SH-SY5Y (cell line): ENCODE results near the gene SLC5A5.

Source experiments
- GATA2 ChIP-seq: IDR thresholded peaks from 2 replicates; pipeline ENCODE4 v1.6.1; 2011; ENCODE audit warnings: mild to moderate bottlenecking, low read depth, low read length
- GATA3 ChIP-seq: IDR thresholded peaks from 2 replicates; pipeline ENCODE4 v1.6.1; 2011; ENCODE audit warnings: low read depth, mild to moderate bottlenecking, low read length, moderate library complexity

SLC5A5 gene

GRCh38 chr19:17871878-17872250 is at the start of gene SLC5A5:
Gene SLC5A5 (plus strand): TSS chr19:17871945. CDS start chr19:17872320, 375 bp downstream.
- TF ChIP-seq GATA3 (no peak), GATA2 (no peak)

- TF ChIP-seq GATA2, result no peak
These were observed 47.4 kb upstream of the SLC5A5 start for GRCh38 chr19:17824339-17824738.

GRCh38 chr19:17826508-17827056 is 45.2 kb upstream of the SLC5A5 start:
- TF ChIP-seq GATA2, result no peak
- TF ChIP-seq GATA3, result no peak

GRCh38 chr19:17829855-17830566 is 41.7 kb upstream of the SLC5A5 start:
- no peak for TF ChIP-seq GATA2
- TF ChIP-seq GATA3, result no peak

- TF ChIP-seq GATA3 (no peak), GATA2 (no peak)
These were observed 41.0 kb upstream of the SLC5A5 start for GRCh38 chr19:17830567-17831418.

GRCh38 chr19:17831419-17831888 is 40.3 kb upstream of the SLC5A5 start:
- TF ChIP-seq GATA3 (no peak), GATA2 (no peak)

GRCh38 chr19:17832443-17833208 is 39.1 kb upstream of the SLC5A5 start:
- TF ChIP-seq GATA2 (no peak), GATA3 (no peak)

GRCh38 chr19:17834350-17835181 is 37.2 kb upstream of the SLC5A5 start:
- no peak for TF ChIP-seq GATA3
- no peak for TF ChIP-seq GATA2

GRCh38 chr19:17835182-17836006 is 36.4 kb upstream of the SLC5A5 start:
- no peak for TF ChIP-seq GATA3
- TF ChIP-seq GATA2, result no peak

GRCh38 chr19:17836530-17836929 is 35.2 kb upstream of the SLC5A5 start:
- TF ChIP-seq GATA2 (no peak), GATA3 (no peak)

GRCh38 chr19:17837972-17838371 is 33.8 kb upstream of the SLC5A5 start:
- TF ChIP-seq GATA3 (no peak), GATA2 (no peak)

GRCh38 chr19:17840019-17840418 is 31.7 kb upstream of the SLC5A5 start:
- no peak for TF ChIP-seq GATA3
- no peak for TF ChIP-seq GATA2
